Sigmoid colon (tissue), 7 donors: Measurements from ENCODE around the gene SLC5A2. TPM values are rescaled to one million over a fixed set of nuclear protein-coding genes. Genes with fewer than 3 reads are reported as not detected.

ENCODE experiments used
- DNase-seq: peaks from one replicate; pipeline ENCODE4 v3.0.0-alpha.2; 2019
- H3K27ac ChIP-seq, 4 donors: fragments of 200-600 bp; sonication (generic); one replicate each; pipeline ENCODE4 v1.5.1; 2016 to 2019; ENCODE audit warnings: mild to moderate bottlenecking in 1 of 4
- H3K27me3 ChIP-seq, 3 donors: fragments of 200-600 bp; sonication (generic); one replicate each; pipeline ENCODE4 v1.5.1; 2019; ENCODE audit warnings: mild to moderate bottlenecking in 1 of 3
- H3K36me3 ChIP-seq, 4 donors: fragments of 200-600 bp; sonication (generic); one replicate each; pipeline ENCODE4 v1.5.1; 2016 to 2019
- H3K4me1 ChIP-seq, 4 donors: fragments of 200-600 bp; sonication (generic); one replicate each; pipeline ENCODE4 v1.5.1; 2017 to 2019
- H3K4me3 ChIP-seq, 4 donors: fragments of 200-600 bp; sonication (generic); one replicate each; pipeline ENCODE4 v1.5.1; 2017 to 2019; ENCODE audit warnings: mild to moderate bottlenecking in 2 of 4, moderate library complexity in 1 of 4
- H3K9me3 ChIP-seq, 4 donors: fragments of 200-600 bp in 3 of 4; sonication (generic) in 3 of 4; one replicate each; pipeline versions ENCODE4 v1.5.1 to v1.6.1; 2013 to 2019
- EP300 ChIP-seq, 4 donors: sonication (generic); formaldehyde crosslinking; IDR thresholded peaks; one replicate each; pipeline ENCODE4 v1.6.1; 2017; ENCODE audit warnings: antibody characterized with exemption in 4 of 4
- POLR2A ChIP-seq, 2 donors: fragments of 450-650 bp; IDR thresholded peaks; one replicate each; pipeline ENCODE4 v1.6.1; 2016; ENCODE audit warnings: antibody characterized with exemption in 2 of 2, mild to moderate bottlenecking in 2 of 2, moderate library complexity in 2 of 2
- POLR2AphosphoS5 ChIP-seq, 4 donors: sonication (generic); formaldehyde crosslinking; IDR thresholded peaks; one replicate each; pipeline ENCODE4 v1.6.1; 2017; ENCODE audit warnings: antibody characterized with exemption in 4 of 4
- WGBS, 2 donors: extraction: QIAGEN DNeasy Blood & Tissue Kit; methylation state at CpG; one replicate each; pipeline ENCODE4 v1.1.7; 2013; 5-methylcytosine and 5-hydroxymethylcytosine counted together
- intact Hi-C: fragments of 100-400 bp; cut with DNase I; formaldehyde crosslinking; loops from one replicate; pipeline ENCODE4 v1.15.1; 2023
- polyA plus RNA-seq, 3 donors: library from polyadenylated mRNA; stranded (reverse); fragments of 200-250 nt; gene quantifications; one replicate each; pipeline ENCODE4 v1.2.3, GENCODE V29; 2013
- total RNA-seq, 4 donors: library from RNA; depleted of rRNA; stranded (reverse); fragments of >200 nt; gene quantifications; one replicate each; pipeline ENCODE4 v1.1.0, GENCODE V29; 2016
- TF ChIP-seq, protein P1 (sequence below), 4 experiments: fragments of 450-650 bp in 3 of 4; fragments of 200-600 bp in 1 of 4; IDR thresholded peaks; one replicate each; pipeline ENCODE4 v1.5.1; 2016 to 2019; ENCODE audit warnings: antibody characterized with exemption in 4 of 4, mild to moderate bottlenecking in 3 of 4, moderate library complexity in 2 of 4
- donor health status: healthy with polysubstance abuse.
- donor health status: Bipolar disorder and iron deficiency.
- donor health status: healthy.

SLC5A2 gene
- total and polyA plus RNA-seq, 7 donors, result 0.49 to 1.9 (median 0.71) TPM

DNA sequence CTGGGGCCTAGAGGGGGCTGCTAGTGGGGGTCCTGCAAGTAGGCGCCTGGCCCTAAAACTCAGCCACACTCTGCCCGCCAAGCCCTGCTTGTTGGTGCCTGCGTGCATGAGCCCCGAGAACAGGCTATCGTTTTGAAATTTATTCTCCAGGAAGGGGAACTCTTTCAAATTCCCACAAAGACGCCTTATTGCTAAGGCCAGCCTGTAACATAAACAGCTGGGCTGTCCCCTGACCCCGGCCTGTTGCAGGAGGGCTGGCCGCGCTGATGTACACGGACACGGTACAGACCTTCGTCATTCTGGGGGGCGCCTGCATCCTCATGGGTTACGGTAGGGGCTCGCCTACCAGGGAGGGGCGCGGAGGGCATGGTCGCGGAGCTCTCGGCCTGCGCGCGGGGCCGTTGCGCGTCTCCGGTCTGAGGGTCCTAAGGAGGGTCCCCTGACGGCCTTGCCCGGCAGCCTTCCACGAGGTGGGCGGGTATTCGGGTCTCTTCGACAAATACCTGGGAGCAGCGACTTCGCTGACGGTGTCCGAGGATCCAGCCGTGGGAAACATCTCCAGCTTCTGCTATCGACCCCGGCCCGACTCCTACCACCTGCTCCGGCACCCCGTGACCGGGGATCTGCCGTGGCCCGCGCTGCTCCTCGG, 4.3 kb downstream of the SLC5A2 start:
- DNase-seq, result no peak
- intact Hi-C loops, result no loop called here
- H3K4me1 ChIP-seq, result peaks cover 0 to 24% (median 21%) of the 10 kb centered on the region in 4 donors
- 3 to 6% methylated on average over 48 of the region's 48 CpGs for WGBS, 2 donors
- peak overlapping the region; percentile 23 to 54 (median 45) for H3K4me3 ChIP-seq
- H3K36me3 ChIP-seq, result peaks cover 4 to 20% (median 6%) of the 10 kb centered on the region in 4 donors
- no peak overlapping the region for H3K27ac ChIP-seq
- TF ChIP-seq, protein P1, sequence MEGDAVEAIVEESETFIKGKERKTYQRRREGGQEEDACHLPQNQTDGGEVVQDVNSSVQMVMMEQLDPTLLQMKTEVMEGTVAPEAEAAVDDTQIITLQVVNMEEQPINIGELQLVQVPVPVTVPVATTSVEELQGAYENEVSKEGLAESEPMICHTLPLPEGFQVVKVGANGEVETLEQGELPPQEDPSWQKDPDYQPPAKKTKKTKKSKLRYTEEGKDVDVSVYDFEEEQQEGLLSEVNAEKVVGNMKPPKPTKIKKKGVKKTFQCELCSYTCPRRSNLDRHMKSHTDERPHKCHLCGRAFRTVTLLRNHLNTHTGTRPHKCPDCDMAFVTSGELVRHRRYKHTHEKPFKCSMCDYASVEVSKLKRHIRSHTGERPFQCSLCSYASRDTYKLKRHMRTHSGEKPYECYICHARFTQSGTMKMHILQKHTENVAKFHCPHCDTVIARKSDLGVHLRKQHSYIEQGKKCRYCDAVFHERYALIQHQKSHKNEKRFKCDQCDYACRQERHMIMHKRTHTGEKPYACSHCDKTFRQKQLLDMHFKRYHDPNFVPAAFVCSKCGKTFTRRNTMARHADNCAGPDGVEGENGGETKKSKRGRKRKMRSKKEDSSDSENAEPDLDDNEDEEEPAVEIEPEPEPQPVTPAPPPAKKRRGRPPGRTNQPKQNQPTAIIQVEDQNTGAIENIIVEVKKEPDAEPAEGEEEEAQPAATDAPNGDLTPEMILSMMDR (IDR thresholded peaks at IDR 0.05), result no peak
- TF ChIP-seq EP300 (IDR thresholded peaks at IDR 0.05), result no peak
- no peak for TF ChIP-seq POLR2A (IDR thresholded peaks at IDR 0.05)
- TF ChIP-seq POLR2AphosphoS5 (IDR thresholded peaks at IDR 0.05), result no peak
- H3K27me3 ChIP-seq, result peaks cover 23 to 41% (median 33%) of the 10 kb centered on the region in 3 donors
- H3K9me3 ChIP-seq, result peaks cover 0 to 3% (median 0%) of the 10 kb centered on the region in 4 donors

DNA sequence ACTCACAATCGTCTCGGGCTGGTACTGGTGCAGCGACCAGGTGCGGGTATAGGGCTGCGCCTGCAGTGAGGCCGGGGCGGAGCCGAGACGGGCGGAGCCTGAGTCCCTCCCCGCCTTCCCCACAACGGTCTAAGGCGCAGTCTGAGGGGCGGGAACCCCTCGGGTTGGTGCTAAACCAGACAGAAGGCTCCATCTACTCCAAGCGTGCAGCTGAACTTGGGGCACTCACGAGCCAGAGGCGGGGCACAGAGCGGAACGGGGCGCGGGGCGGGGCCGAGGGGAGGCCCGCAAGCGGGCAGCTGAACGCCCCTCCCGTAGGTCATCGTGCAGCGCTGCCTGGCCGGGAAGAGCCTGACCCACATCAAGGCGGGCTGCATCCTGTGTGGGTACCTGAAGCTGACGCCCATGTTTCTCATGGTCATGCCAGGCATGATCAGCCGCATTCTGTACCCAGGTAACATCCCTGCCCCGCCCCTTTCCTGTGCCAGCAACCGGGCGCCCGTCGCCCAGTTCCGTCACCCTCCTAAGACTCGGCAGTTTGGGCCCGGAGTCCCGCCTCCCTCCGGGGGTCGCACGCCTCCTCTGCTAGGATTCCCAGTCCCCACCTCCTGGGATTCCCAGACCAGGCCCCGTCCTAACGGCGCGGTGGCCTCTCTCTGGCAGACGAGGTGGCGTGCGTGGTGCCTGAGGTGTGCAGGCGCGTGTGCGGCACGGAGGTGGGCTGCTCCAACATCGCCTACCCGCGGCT, 5.0 kb downstream of the SLC5A2 start:
- intact Hi-C loops, result no loop called here
- TF ChIP-seq POLR2A (IDR thresholded peaks at IDR 0.05) (no peak), POLR2AphosphoS5 (IDR thresholded peaks at IDR 0.05) (no peak), EP300 (IDR thresholded peaks at IDR 0.05) (no peak)
- TF ChIP-seq, protein P1 (IDR thresholded peaks at IDR 0.05), result no peak
- peaks cover 10 to 27% (median 13%) of the 10 kb centered on the region in 4 donors for H3K36me3 ChIP-seq
- WGBS, 2 donors, result 1% methylated on average over 60 of the region's 60 CpGs
- peaks cover 0 to 3% (median 0%) of the 10 kb centered on the region in 4 donors for H3K9me3 ChIP-seq
- peaks cover 23 to 41% (median 33%) of the 10 kb centered on the region in 3 donors for H3K27me3 ChIP-seq
- H3K27ac ChIP-seq, result no peak overlapping the region
- DNase-seq, result no peak
- peak overlapping the region; percentile 23 to 54 (median 45) for H3K4me3 ChIP-seq
- H3K4me1 ChIP-seq, result peaks cover 0 to 24% (median 21%) of the 10 kb centered on the region in 4 donors

DNA sequence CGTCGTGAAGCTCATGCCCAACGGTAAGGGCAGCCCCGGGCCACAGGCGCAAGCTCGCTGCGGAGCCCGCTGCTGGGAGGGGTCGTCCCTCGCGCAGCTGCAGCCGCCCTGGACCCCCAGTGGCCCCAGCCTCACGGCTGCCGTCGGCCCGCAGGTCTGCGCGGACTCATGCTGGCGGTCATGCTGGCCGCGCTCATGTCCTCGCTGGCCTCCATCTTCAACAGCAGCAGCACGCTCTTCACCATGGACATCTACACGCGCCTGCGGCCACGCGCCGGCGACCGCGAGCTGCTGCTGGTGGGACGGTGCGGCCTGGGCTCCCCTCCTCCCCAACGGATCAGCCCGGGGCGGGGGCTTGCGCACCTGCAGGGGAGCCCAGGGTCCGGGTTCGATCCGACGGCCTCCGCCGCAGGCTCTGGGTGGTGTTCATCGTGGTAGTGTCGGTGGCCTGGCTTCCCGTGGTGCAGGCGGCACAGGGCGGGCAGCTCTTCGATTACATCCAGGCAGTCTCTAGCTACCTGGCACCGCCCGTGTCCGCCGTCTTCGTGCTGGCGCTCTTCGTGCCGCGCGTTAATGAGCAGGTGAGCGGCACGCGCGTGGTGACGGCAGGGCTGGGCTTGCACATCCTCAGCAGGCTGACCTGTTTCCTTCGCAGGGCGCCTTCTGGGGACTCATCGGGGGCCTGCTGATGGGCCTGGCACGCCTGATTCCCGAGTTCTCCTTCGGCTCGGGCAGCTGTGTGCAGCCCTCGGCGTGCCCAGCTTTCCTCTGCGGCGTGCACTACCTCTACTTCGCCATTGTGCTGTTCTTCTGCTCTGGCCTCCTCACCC, 5.8 kb downstream of the SLC5A2 start:
- DNase-seq, result no peak
- Histone ChIP-seq H3K4me3 (peak overlapping the region; percentile 23 to 54 (median 45)), H3K9me3 (peaks cover 0 to 3% (median 0%) of the 10 kb centered on the region in 4 donors), H3K27ac (no peak overlapping the region), H3K4me1 (peaks cover 0 to 24% (median 21%) of the 10 kb centered on the region in 4 donors), H3K36me3 (peaks cover 18 to 35% (median 21%) of the 10 kb centered on the region in 4 donors), H3K27me3 (peaks cover 23 to 41% (median 33%) of the 10 kb centered on the region in 3 donors)
- WGBS, 2 donors, result 57 to 69% methylated on average over 77 of the region's 77 CpGs
- TF ChIP-seq POLR2AphosphoS5 (IDR thresholded peaks at IDR 0.05), result peak in 1 of 4 donors; percentile 28
- TF ChIP-seq EP300 (IDR thresholded peaks at IDR 0.05), result no peak
- no peak for TF ChIP-seq POLR2A (IDR thresholded peaks at IDR 0.05)
- TF ChIP-seq, protein P1 (IDR thresholded peaks at IDR 0.05), result no peak
- intact Hi-C loops, result no loop called here

DNA sequence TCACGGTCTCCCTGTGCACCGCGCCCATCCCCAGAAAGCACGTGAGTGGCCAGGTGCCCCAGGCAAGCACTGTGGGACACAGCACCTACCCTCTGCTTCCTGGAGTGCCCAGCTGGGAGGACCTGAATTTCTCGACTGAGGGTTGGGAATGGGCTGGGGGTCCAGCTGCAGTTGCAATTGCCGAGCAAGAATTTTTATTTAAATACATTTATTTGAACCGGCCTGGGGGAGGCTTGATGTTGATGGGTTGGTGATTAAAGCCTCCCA, 6.3 kb downstream of the SLC5A2 start:
- intact Hi-C loops, result no loop called here
- Histone ChIP-seq H3K27me3 (peaks cover 23 to 41% (median 33%) of the 10 kb centered on the region in 3 donors), H3K4me1 (peaks cover 0 to 24% (median 21%) of the 10 kb centered on the region in 4 donors), H3K36me3 (peaks cover 21 to 40% (median 24%) of the 10 kb centered on the region in 4 donors), H3K4me3 (no peak overlapping the region), H3K27ac (no peak overlapping the region), H3K9me3 (peaks cover 0 to 3% (median 0%) of the 10 kb centered on the region in 4 donors)
- no peak for DNase-seq
- TF ChIP-seq, protein P1 (IDR thresholded peaks at IDR 0.05), result no peak
- TF ChIP-seq POLR2A (IDR thresholded peaks at IDR 0.05) (no peak), POLR2AphosphoS5 (IDR thresholded peaks at IDR 0.05) (no peak), EP300 (IDR thresholded peaks at IDR 0.05) (no peak)
- 76 to 86% methylated on average over 7 of the region's 7 CpGs for WGBS, 2 donors
